Muscle layer of duodenum (tissue), 2 donors: ENCODE data around the gene IGSF1.

Source experiments
- H3K27ac ChIP-seq: one replicate; pipeline ENCODE4 v1.7.0; 2013; ENCODE audit warnings: mild to moderate bottlenecking, low read length
- H3K27me3 ChIP-seq: one replicate; pipeline ENCODE4 v1.7.0; 2013; ENCODE audit warnings: low read depth, mild to moderate bottlenecking, control low read depth, low read length
- H3K36me3 ChIP-seq, 2 donors: one replicate each; pipeline ENCODE4 v1.7.0; 2013; ENCODE audit warnings: low read length in 2 of 2, control low read depth in 1 of 2, mild to moderate bottlenecking in 1 of 2; ENCODE audit not compliant: insufficient read depth in 2 of 2, control insufficient read depth in 1 of 2
- H3K4me1 ChIP-seq, 2 donors: one replicate each; pipeline ENCODE4 v1.7.0; 2013; ENCODE audit warnings: low read length in 2 of 2, mild to moderate bottlenecking in 2 of 2, control low read depth in 1 of 2, moderate library complexity in 1 of 2; ENCODE audit not compliant: insufficient read depth in 2 of 2, control insufficient read depth in 1 of 2
- H3K4me3 ChIP-seq, 2 donors: one replicate each; pipeline ENCODE4 v1.7.0; 2013; ENCODE audit warnings: low read length in 2 of 2, low read depth in 1 of 2, mild to moderate bottlenecking in 1 of 2
- H3K9me3 ChIP-seq, 2 donors: one replicate each; pipeline ENCODE4 v1.7.0; 2013; ENCODE audit warnings: low read length in 2 of 2, control low read depth in 1 of 2, mild to moderate bottlenecking in 1 of 2; ENCODE audit not compliant: control insufficient read depth in 1 of 2
- donor health status: healthy.

IGSF1 gene

GRCh38 chrX:131227608-131228007 lies 61.5 kb downstream of the IGSF1 start:
- H3K27me3 ChIP-seq = no peaks in the 10 kb centered on the region

GRCh38 chrX:131226591-131226990 lies 62.5 kb downstream of the IGSF1 start:
- Histone ChIP-seq H3K27ac (no peak overlapping the region), H3K36me3 (no peaks in the 10 kb centered on the region), H3K9me3 (no peaks in the 10 kb centered on the region), H3K4me3 (no peak overlapping the region), H3K27me3 (no peaks in the 10 kb centered on the region), H3K4me1 (no peaks in the 10 kb centered on the region)

More at GRCh38 chrX:131227608-131228007, 61.5 kb downstream of the IGSF1 start:
- Histone ChIP-seq H3K27ac (no peak overlapping the region), H3K4me1 (no peaks in the 10 kb centered on the region), H3K4me3 (no peak overlapping the region), H3K36me3 (no peaks in the 10 kb centered on the region), H3K9me3 (no peaks in the 10 kb centered on the region)

- Histone ChIP-seq H3K4me1 (no peaks in the 10 kb centered on the region), H3K4me3 (no peak overlapping the region), H3K27me3 (no peaks in the 10 kb centered on the region), H3K9me3 (no peaks in the 10 kb centered on the region), H3K36me3 (no peaks in the 10 kb centered on the region), H3K27ac (no peak overlapping the region)
Measured at GRCh38 chrX:131225078-131225477, 64.0 kb downstream of the IGSF1 start.
